GM19468 (cell line): Measurements from ENCODE around the gene IKZF2.

Experiments used
- ATAC-seq: cut with Tn5 transposase; IDR thresholded peaks from one replicate; pipeline ENCODE4 v1.9.1; 2021; ENCODE audit warnings: mild to moderate bottlenecking, moderate library complexity, moderate number of reproducible peaks; ENCODE audit not compliant: unreplicated experiment; ENCODE audit errors: extremely low read depth

Gene IKZF2

DNA sequence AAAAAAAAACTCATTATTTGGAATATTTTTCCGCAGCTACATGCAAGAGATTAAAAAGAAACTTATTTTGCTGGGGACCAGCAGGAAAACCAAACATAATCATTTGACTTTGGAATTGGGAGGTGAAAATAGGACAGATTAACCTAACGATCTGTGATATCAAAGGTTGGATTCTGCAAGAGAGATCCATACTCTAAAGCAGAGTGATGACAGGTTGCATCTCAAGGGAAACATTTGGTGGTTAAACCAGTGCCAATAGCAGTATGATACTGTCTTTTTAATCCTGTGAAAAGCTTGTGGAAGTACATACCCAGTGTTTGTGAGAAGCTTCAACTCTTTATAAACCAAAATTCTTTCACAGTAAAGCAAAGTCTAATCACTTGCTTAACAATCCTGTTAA lies 5.3 kb upstream of the IKZF2 start:
- ATAC-seq: no peak

- no peak for ATAC-seq
Observed at GRCh38 chr2:213152888-213153287, 1.5 kb upstream of the IKZF2 start.

DNA sequence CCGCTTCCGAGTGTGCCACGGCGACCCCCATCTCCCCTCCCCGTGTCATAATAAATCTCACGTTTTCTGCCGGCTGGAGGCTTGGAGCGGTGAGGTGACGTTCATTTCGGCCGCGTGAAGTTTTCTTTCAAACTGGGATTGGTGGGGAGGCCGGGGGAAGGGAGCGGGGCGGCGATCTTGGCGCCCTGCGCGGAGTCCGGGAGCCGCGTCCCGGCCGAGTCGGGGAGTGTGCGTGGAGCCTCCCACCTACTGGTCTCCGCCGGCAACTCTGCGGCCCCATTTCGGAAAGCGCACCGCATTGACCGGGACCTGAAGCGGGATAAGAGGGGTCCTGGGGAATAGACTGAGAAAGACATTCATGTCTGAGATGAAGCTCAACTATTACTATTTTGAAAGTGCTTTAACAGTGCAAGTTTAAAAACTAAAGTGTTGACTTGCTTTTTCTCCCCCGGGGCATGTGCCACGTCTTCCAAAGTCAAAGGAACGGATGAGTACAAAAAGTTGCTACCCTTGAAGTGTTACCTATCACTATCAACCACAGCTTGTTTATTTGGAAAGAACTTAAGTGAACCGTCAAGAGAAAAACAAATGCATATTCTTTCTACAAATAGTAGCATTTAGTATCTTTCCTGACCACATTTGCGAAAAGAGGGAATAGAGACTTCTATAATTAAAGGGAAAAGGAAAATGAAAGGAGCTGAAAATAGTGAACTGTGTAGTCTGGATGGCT lies 818 bp upstream of the IKZF2 start:
- ATAC-seq: no peak

DNA sequence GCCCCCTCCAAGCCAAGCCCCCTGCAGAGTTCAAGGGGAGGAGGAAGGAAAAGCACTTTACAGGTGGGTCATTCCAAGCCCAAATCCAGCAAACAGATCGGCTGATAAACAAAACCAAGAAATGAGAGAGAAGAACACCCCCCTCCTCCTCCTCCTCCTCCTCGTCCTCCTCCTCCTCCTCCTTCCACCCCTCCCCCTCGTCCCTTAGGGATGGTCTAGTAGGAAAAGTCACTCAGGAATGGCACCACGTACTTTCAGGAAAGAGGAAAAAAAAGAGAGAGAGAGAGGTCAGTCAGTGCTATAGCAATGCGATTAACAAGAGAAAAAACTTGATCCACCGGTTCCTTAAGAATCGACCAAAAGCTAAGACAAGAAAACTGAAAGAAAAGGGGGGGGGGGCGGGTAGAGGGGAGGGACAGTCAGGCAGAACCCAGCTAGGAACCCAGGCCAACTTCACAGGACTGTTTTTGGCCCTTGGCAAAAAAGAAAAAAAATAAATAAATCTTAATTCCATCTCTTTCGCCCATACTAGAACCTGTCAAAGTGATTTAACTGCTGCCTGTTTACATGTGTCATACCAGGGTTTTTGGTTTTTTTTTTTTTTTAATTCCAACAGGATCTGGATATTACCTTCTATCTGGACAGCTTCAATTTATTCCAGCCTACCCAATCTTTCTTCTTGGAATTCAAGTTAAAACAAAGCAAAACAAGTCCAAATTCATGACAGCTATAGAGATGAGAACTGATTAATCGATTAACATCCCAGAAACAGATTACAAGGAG lies 906 bp downstream of the IKZF2 start:
- ATAC-seq: no peak

- ATAC-seq: no peak
Observed at GRCh38 chr2:213149949-213150314, 1.5 kb downstream of the IKZF2 start.

DNA sequence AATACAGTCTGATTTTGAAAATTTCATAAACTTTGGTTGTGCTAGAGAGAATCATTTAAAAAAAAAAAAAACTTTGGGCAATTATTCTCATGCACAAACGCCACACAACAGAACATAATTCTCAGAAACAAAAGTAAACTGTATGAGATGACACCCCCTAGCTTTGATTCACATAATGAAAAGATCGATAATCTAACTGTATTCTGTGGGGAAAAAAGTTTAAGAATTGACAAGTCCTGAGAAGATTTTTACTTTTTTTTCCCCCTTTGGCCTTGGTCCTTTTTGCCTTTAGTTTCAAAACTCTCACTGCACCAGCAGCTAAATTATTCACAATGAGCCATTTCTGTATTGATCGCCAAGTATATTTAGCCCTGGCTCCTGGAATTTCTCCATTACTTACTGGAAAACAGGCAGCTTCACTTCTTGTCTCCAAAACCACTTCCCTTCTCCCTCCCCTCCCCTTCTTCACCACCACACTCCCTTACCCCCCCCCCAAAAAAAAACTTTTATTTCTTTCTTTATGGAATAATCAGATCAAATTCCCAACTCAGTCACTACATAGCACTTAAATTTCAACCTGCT lies 2.0 kb downstream of the IKZF2 start:
- ATAC-seq: no peak

DNA sequence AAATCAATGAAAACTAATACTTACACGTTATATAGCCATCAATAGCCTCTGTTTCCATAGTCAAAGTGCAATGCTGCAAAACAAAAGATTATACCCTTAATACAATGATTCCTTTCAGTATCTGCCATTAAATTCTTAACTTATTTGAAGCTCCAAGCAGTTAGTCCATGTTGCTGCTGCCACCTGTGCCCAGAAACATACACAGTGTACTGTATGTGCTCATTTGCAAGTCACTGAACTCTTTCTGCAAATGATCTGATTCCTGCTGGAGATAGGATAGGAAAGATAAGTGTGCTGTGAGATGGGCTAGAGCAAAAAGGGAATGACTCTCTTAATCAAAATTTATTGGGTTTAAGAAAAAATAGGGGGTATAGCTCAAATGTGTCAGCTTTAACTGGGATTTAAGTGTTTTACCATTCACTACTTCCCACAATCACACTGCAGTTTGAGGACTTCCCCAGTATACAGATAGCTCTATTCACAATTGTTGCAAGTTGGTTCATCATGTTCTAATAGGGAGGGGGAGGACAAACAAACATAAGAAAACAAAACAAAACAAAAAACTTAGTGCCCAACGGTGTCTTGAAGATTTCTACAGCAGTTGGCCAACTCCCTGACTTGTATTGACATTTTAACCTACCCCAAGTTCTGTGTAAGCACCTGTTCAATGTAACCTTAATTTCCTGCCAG lies 2.7 kb downstream of the IKZF2 start:
- no peak for ATAC-seq

DNA sequence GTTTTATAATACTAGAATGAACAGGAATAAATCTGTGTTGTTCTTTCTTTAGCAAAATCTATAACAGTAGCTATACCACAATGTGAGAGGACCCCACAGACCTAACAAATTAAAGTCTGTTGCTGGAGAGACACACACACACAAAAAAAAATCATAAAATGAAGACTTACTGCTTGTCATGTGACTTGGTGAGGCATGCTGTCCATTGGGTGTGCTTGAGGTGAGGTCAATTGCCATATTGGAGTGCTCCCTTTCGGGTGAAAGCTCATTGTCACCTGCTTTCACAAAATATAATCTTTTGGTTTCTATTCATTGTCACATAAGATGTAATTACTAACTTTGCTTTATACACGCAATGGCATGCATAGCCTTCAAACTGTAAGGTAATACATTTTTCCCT lies 3.9 kb downstream of the IKZF2 start:
- ATAC-seq: no peak

DNA sequence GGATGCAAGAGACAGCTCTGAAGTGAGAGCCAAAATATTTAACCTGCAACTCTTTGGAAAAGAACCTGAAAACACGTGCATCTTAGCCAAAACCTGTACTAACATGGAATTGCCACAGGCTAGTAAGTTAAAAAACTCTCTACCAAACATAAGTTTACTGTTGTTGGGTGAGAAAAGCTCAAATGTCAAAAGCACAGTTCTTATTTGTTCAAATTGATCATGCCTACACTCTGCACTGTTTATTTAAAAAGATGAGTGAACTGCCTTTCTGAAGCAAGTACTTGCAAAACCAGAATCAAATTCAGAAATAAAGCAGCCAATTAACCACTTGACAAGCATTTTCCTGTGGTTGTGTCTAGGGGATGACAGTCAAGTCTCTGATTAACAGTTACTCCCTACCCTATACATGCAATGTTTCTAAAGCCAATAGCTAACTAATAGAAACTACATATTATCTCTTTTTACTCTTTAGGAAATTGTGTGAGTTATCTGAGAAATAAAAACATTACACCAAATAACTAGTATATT lies 5.6 kb downstream of the IKZF2 start:
- ATAC-seq: no peak

DNA sequence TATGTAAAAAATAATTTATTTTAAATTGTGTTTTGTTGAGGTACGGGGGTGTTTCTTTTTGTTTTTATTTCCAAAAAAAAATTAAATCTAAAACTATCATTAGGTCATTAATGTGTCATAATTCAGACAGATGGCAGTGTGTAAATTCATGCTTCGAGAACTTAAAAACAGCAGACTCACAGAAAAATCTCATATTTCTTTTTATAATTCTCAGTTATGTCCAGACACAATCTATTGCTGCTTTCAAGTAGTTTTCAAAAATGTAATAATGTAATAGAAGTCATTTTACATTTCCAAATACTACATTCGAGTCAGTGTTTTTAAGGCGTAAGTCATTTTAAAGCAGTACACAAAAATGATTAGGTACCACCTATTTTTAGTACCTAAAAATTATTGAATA lies 14.3 kb downstream of the IKZF2 start:
- ATAC-seq: no peak

DNA sequence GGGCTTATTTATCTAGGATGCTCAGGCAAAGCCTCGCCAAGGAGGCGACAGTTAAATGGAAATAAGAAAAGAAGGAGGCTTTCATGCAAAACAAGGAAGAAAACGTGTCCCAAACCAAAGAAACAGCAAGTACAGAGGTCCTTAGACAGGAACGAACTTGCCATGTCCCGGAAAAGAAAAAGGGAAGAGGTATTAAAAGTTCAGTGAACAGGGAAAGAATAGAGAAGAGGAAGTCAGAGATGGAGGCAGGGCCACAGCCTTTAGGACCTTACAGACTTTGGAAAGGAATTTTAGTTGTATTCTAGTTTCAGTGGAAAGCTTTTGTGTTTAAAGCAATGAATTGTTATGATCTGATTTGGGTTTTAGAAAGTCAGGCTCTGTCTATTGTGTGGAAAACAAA lies 22.1 kb downstream of the IKZF2 start:
- ATAC-seq: no peak

- no peak for ATAC-seq
Observed at GRCh38 chr2:213125646-213126347, 25.6 kb downstream of the IKZF2 start.

GRCh38 chr2:213122725-213123124 lies 28.7 kb downstream of the IKZF2 start:
- no peak for ATAC-seq

- no peak for ATAC-seq
Observed at GRCh38 chr2:213121690-213122089, 29.7 kb downstream of the IKZF2 start.

- peak; percentile 60 for ATAC-seq
Observed at GRCh38 chr2:213119061-213119809, 32.2 kb downstream of the IKZF2 start.

DNA sequence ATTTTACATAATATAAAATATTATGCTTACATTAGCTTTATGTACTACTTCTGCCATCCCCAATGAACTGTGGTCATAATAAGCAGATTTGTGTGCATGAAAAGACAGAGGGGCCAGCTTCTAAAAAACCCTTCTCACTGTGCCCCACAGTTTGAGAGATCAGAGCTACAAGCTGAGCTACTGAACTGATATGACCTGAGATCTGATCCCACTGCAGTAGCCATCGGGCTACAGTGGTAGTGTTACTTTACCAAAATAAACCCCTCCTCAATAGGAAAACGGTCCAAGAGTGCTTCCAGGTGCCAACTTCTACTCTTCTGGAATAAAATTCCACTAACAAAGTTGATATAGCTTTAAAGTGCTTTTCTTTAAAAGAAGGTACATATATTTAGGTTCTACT lies 43.1 kb downstream of the IKZF2 start:
- no peak for ATAC-seq

- no peak for ATAC-seq
Observed at GRCh38 chr2:213107728-213108127, 43.7 kb downstream of the IKZF2 start.

DNA sequence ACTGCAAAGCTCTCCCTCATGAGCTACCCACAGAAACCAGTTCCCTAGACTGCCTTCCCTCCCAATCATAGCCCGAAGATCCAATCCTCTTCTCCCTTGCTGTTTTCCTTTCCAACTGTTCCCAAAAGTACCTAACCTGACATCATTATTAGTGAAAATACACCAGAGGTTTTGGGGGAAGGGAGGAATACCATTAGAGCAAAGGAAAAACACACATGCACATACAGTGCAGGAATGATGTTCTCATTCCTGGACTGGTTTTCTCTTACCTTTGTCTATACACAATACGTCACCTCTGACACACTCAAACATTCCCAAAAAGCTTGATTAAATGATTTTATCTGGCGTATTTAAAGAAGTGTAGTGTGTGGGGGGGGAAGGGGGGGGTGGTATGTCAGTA lies 46.2 kb downstream of the IKZF2 start:
- no peak for ATAC-seq

DNA sequence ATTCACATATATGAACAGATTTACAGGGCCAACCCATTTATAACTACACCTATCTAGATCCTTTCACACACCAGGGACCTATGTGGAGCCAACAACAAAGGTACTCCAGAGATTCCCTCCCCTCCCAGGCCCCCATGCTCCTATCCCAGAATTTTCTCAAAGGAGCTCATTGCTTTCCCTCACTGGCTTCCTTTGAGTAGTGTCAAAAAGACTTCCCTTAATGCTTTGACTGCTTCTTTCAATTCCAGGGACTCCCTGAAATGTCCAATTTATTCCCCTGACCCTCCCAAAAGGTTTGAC lies 46.6 kb downstream of the IKZF2 start:
- no peak for ATAC-seq
